Immature natural killer cell (primary cell): ENCODE measurements around the gene AGAP3. TPM values are rescaled to one million over a fixed set of nuclear protein-coding genes. Genes with fewer than 3 reads are reported as not detected.
A peak's percentile ranks its signal among the peaks of the same experiment; 100 is the strongest.

ENCODE experiments used
- DNase-seq, 3 donors: peaks; one replicate each; pipeline ENCODE4 v3.0.0; 2022; ENCODE audit warnings: mixed read lengths in 1 of 3
- H3K27ac Mint-ChIP-seq, 6 donors: one replicate each; pipeline ENCODE4 v1.8.0; 2020; ENCODE audit warnings: mixed read lengths in 6 of 6, mild to moderate bottlenecking in 5 of 6, inconsistent platforms in 4 of 6, moderate library complexity in 3 of 6
- H3K27me3 Mint-ChIP-seq, 3 donors: one replicate each; pipeline ENCODE4 v1.8.0; 2020 to 2021; ENCODE audit warnings: low read depth in 3 of 3, mild to moderate bottlenecking in 3 of 3, mixed read lengths in 3 of 3, moderate library complexity in 3 of 3, inconsistent platforms in 1 of 3
- H3K36me3 Mint-ChIP-seq, 3 donors: one replicate each; pipeline ENCODE4 v1.8.0; 2020; ENCODE audit warnings: mixed read lengths in 3 of 3, inconsistent platforms in 2 of 3, mild to moderate bottlenecking in 2 of 3
- H3K4me1 Mint-ChIP-seq, 2 donors: one replicate each; pipeline ENCODE4 v1.8.0; 2020; ENCODE audit warnings: inconsistent platforms in 2 of 2, mild to moderate bottlenecking in 2 of 2, mixed read lengths in 2 of 2, moderate library complexity in 1 of 2
- H3K4me3 Mint-ChIP-seq, 5 donors: one replicate each; pipeline ENCODE4 v1.8.0; 2020; ENCODE audit warnings: mild to moderate bottlenecking in 5 of 5, mixed read lengths in 5 of 5, inconsistent platforms in 3 of 5, moderate library complexity in 3 of 5
- H3K9me3 Mint-ChIP-seq, 6 donors: one replicate each; pipeline ENCODE4 v1.8.0; 2020; ENCODE audit warnings: mild to moderate bottlenecking in 6 of 6, mixed read lengths in 6 of 6, inconsistent platforms in 4 of 6, moderate library complexity in 3 of 6
- polyA plus RNA-seq, 3 donors: library from polyadenylated mRNA; unstranded; fragments of 300-500 nt; fragmentation: Illumina TruSeq; gene quantifications; one replicate each; pipeline ENCODE4 v1.2.3, GENCODE V29; 2021

The AGAP3 gene
- polyA plus RNA-seq, 3 donors from 2014 or later, result 2.8 to 6.3 (median 4.3) TPM

DNA sequence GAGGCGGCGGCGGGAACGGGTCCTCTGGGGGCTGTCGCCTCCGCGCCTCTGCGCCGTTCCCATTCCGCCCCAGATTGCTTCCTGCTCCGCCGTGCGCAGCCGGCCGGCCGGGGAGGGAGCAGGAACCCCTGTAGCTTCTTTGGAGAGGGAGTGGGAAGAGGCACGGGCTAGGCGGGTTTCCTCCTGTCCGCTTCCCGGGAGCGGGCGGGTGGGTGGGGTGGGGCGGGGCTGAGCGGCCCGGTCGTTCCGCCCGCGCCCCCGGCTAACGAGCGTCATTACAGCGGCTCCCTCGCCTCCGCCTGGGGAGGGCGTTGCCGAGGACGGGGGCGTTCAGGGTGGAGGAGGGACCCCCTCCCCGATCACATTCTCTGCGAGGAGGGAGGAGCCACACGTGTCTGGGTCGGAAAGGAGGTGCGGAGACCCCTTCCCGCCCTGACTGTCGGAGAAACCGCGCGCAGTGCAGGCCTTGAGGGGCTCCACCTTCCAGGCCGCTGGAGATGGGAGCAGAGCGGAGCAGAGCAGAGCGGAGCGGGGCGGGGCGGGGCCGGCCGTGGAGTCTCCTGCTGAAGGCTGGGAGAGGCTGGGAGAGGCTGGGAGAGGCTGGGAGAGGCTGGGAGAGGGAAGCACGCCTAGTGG lies 39.7 kb downstream of the AGAP3 start:
- Mint-ChIP-seq H3K9me3 (no peaks in the 10 kb centered on the region), H3K4me1 (no peaks in the 10 kb centered on the region), H3K27me3 (peaks cover 0 to 4% (median 2%) of the 10 kb centered on the region in 3 donors), H3K36me3 (peaks cover 4 to 16% (median 6%) of the 10 kb centered on the region in 3 donors), H3K4me3 (no peak overlapping the region), H3K27ac (no peak overlapping the region)
- no peak for DNase-seq

DNA sequence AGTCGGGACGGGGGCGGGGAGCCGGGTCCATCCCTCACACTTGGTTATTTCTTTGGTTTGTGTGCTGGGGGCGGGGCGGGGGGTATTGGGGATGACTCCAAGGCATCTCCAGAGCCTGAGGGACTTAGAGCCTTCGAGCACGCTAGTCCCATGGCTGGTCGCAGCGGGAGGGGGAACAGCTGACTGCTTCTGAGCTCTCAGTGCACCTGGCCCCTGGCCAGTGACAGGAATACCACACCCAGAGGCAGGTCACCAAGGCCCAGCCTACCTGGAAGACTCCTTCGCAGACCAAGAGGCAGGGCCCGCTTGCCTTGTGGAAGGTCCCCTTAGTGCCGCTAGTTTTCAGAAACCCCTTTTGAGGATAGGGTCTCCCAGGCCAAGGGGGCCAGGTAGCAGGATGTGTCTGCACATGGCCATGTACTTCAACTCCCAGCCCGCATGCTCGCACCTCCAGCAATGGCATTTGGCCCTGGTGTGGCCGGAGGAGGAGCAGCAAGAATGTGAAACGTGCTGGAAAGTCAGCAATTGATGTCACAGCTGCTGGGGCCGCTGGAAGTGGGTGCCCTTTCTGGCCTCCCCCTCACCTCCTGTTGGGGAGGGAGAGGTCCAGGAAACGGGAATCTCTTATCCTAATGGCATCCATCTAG lies 40.3 kb downstream of the AGAP3 start:
- no peaks in the 10 kb centered on the region for H3K9me3 Mint-ChIP-seq
- H3K4me3 Mint-ChIP-seq, result no peak overlapping the region
- no peak for DNase-seq
- peaks cover 1 to 13% (median 3%) of the 10 kb centered on the region in 3 donors for H3K36me3 Mint-ChIP-seq
- H3K27ac Mint-ChIP-seq, result no peak overlapping the region
- peaks cover 0 to 4% (median 2%) of the 10 kb centered on the region in 3 donors for H3K27me3 Mint-ChIP-seq
- no peaks in the 10 kb centered on the region for H3K4me1 Mint-ChIP-seq

DNA sequence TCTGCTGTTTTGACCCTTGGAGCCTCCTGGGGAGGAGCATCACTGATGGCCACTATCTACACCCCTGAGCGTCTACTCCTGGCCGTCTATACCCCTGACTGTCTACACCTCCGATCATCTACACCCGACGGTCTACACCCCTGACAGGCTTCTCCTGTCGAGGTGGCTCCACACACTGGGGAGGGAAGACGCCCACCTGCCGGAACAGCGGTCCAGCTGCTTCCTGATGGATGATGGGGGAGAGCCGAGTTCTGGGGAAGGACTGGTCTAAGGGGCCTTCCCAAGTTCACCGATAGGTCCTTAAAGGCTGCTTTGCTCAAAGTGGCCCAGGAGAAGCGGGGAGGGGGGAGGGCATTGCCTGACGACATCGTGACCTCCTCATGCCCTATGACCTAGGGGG lies 41.9 kb downstream of the AGAP3 start:
- peaks cover 2 to 5% (median 4%) of the 10 kb centered on the region in 3 donors for H3K27me3 Mint-ChIP-seq
- no peaks in the 10 kb centered on the region for H3K4me1 Mint-ChIP-seq
- no peaks in the 10 kb centered on the region for H3K9me3 Mint-ChIP-seq
- no peak overlapping the region for H3K27ac Mint-ChIP-seq
- no peak for DNase-seq
- peaks cover 0 to 12% (median 3%) of the 10 kb centered on the region in 3 donors for H3K36me3 Mint-ChIP-seq
- H3K4me3 Mint-ChIP-seq, result no peak overlapping the region

DNA sequence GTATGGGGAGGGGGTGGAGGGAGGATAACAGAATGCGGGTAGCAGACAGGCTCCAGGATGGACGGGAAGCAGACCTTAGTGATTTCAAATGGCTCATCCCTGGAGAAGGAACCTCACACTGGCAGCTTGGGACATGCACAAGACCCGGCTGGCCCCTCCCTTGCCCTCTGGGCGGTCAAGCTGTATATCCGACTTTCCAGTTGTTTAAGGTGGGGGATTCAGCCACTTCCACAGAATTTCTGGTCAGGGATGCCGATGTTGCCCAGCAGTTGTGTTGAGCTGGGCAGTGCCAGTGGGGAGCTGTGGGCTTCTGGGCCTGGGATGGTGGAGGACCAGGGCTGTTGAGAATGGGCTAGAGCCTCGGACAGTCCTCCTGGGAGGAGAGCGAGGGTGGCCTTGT lies 42.4 kb downstream of the AGAP3 start:
- H3K27ac Mint-ChIP-seq, result no peak overlapping the region
- no peak for DNase-seq
- no peaks in the 10 kb centered on the region for H3K4me1 Mint-ChIP-seq
- H3K4me3 Mint-ChIP-seq, result no peak overlapping the region
- peaks cover 0 to 4% (median 4%) of the 10 kb centered on the region in 3 donors for H3K27me3 Mint-ChIP-seq
- peaks cover 0 to 11% (median 3%) of the 10 kb centered on the region in 3 donors for H3K36me3 Mint-ChIP-seq
- H3K9me3 Mint-ChIP-seq, result no peaks in the 10 kb centered on the region

DNA sequence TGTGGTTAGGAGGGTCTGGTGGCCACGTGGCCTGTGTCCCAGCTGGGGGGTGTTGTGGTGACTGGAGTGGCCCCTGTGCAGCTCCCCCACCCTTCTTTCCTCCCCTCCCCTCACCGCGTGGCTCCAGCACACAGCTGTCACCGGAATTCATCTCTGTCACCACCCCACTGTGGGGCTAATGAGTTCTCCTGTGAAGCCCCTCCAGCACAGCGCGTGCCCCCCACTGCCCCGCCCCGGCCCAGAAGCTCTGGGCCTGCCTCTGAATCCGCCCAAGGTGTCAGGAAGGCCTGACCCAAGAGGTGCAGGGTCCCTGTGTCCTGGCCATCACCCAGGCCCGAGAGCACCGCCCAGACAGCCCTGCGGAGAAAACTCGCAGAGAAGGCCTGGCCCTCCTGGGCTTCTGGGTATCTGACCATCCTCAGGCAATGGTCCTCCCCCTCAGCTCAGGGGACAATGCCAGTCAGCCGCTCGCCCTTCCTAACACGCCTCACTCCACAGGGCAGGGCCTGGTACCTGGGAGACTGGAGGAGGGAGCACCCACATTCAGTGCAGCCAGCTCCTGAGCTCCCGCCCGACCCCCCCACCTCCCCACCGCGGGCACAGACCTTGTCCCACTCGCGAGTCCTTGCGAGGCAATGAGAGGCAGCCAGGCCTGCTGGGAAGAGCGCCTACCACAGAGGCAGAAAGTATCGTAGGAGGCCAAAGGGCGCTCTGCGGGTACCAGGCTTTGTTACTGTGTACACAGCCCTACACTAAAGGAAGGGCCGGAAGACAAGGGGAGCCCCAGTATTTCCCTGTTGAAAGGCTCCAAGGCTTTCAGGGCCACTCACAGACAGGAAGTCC lies 43.1 kb downstream of the AGAP3 start:
- H3K27me3 Mint-ChIP-seq, result peaks cover 0 to 4% (median 4%) of the 10 kb centered on the region in 3 donors
- no peak for DNase-seq
- no peaks in the 10 kb centered on the region for H3K9me3 Mint-ChIP-seq
- H3K36me3 Mint-ChIP-seq, result peaks cover 0 to 5% (median 3%) of the 10 kb centered on the region in 3 donors
- H3K4me3 Mint-ChIP-seq, result no peak overlapping the region
- H3K4me1 Mint-ChIP-seq, result no peaks in the 10 kb centered on the region
- no peak overlapping the region for H3K27ac Mint-ChIP-seq

DNA sequence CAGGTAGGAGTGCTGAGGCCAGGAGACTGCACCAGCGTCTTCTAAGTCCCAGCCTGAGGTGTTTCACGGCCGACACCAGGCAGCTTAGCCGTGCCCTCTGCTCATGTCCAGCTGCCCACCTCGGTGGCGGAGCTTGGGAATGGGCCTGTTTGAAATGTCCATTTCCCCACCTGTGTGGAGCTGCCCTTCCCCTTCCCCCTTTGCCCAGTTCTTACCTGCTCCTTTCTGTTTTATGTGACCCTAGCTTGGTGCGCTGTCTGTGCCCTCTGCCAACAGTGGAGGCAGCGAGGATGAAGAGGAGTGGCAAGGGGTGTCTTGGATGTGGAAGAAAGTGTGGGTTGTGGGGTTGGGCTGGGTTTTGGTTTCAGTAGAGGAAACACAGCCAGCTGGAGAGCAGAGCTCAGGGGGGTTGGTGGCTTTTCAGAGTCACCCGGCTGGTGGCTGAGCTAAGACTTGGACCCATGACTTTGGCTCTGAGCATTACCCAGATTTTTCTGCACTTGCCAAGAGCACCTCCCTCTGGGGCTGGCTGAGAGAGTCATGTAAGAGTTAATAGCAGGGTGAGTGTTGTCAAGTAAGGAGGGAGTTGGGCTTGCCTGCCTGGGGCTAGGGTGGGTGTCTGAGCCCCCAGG lies 43.8 kb downstream of the AGAP3 start:
- Mint-ChIP-seq H3K27ac (no peak overlapping the region), H3K9me3 (no peaks in the 10 kb centered on the region), H3K36me3 (peaks cover 0 to 3% (median 3%) of the 10 kb centered on the region in 3 donors), H3K4me3 (no peak overlapping the region), H3K27me3 (peaks cover 0 to 4% (median 4%) of the 10 kb centered on the region in 3 donors), H3K4me1 (no peaks in the 10 kb centered on the region)
- DNase-seq, result no peak

DNA sequence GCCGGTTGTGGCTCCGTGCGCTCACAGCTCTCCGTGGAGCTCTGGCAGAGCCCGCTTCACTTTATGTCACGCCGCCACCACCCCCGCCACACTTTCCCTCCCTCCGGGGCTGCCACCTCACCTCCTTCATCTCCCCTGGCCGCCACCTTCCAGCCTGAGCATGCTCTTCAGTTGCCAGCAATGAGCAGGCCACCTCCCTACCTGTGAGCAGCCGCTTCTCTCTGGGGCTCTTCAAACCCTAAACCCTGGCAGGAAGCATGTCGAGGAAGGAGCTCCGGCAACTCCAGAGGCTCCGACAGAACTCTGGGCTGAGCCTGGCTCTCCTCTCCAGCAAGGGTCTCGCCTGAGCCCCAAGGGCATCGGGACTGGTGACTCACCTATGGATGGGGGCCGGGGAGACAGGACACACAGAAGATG lies 44.5 kb downstream of the AGAP3 start:
- no peaks in the 10 kb centered on the region for H3K4me1 Mint-ChIP-seq
- peaks cover 0 to 3% (median 3%) of the 10 kb centered on the region in 3 donors for H3K36me3 Mint-ChIP-seq
- no peak overlapping the region for H3K4me3 Mint-ChIP-seq

DNA sequence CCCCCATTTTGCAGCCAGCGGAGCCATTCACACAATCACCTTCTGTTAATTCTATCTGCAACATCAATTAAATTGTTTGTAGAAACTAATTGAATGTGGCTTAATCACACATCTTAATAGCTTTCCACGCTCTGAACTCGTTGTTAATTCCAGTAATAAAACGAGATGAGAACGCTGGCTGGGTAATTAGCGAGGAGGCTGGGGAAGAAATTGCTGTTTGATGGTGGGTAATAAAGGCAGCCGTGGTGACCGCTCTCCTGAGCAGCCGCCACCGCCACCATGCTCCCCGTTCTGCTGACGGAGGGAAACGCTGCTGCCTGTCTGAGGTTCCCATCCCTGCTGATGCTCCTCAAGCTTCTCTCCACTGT lies 44.9 kb downstream of the AGAP3 start:
- Mint-ChIP-seq H3K36me3 (peaks cover 0 to 3% (median 3%) of the 10 kb centered on the region in 3 donors), H3K4me3 (no peak overlapping the region), H3K4me1 (no peaks in the 10 kb centered on the region), H3K9me3 (no peaks in the 10 kb centered on the region), H3K27me3 (peaks cover 0 to 4% (median 4%) of the 10 kb centered on the region in 3 donors), H3K27ac (no peak overlapping the region)
- DNase-seq, result no peak

More for the DNA sequence above, 44.5 kb downstream of the AGAP3 start:
- Mint-ChIP-seq H3K27ac (no peak overlapping the region), H3K9me3 (no peaks in the 10 kb centered on the region), H3K27me3 (peaks cover 0 to 4% (median 4%) of the 10 kb centered on the region in 3 donors)
- no peak for DNase-seq

DNA sequence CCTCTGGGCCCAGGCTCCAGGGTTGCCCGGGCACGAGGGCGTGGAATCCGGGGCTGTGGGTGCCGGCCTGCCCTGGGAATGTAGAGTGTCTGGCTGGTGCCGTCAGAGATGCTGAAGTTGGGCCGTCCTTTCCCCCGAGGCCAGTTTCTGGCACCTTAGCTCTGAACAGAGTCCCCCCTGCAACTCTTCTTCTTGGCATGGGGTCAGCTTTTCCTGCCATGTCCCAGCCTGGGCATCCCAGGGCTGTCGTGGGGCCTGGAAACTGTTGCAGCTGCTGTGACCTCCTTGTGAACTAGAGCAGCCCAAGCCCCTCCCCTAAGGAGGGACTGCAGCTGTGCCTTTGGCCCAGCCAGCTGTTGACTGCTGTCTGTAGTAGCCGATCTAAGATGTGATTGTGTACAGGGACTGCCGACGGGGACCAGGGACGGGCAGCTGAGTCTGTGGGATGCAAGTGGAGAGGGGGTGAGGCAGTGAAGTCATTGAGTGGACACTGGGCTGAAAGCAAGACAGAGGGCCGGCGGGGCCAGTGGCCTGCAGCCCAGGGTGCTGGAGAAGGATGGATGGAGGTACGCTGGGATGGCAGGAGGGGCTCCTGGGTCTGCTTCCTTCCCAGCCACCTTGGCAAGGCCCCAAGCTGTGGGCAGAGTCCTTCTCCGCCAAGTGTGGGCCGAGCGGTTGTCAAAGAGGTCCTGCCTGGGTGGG lies 45.5 kb downstream of the AGAP3 start:
- Mint-ChIP-seq H3K36me3 (peaks cover 0 to 3% (median 3%) of the 10 kb centered on the region in 3 donors), H3K27ac (no peak overlapping the region), H3K4me1 (no peaks in the 10 kb centered on the region), H3K27me3 (peaks cover 0 to 4% (median 4%) of the 10 kb centered on the region in 3 donors), H3K9me3 (no peaks in the 10 kb centered on the region), H3K4me3 (no peak overlapping the region)
- DNase-seq, result no peak

DNA sequence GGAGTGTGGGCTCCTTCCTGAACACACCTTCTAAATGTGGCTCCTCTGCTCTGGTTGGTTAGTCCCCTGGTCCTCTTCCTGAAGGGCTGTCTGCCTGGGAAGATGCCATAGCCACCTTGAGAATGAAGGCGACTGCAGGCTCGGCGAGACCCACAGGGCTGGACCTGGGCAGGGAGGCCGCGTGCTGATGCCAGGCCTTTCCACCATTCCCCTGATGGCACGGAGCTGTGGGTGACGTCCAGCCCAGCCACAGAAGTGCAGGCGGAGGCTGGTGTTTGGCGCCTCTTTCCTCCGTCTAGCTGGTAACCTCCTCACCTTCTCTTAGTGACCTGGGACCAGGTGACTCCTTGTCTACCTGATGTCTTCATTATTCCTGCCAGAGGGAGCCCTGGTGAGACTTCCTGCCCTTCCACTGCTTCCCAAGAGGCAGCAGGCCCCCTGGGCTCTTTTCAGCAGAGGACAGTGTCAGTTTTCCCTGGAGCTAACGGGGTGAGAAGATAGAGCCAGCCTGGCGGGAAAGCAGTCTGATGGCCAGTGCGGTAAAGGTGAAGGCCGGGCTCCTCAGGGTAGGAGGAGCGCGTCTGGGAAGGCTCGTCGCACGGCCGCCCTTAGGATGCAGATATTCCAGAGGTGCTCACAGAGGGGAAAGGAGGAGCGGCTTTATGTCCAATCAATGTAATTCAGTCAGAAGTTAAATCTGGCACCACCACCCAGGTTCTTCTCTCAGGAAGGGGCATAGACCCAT lies 46.4 kb downstream of the AGAP3 start:
- peaks cover 0 to 4% (median 4%) of the 10 kb centered on the region in 3 donors for H3K27me3 Mint-ChIP-seq
- peak overlapping the region in 1 of 6 donors; percentile 15 for H3K27ac Mint-ChIP-seq
- H3K4me1 Mint-ChIP-seq, result no peaks in the 10 kb centered on the region
- H3K36me3 Mint-ChIP-seq, result peaks cover 0 to 3% (median 3%) of the 10 kb centered on the region in 3 donors
- no peak for DNase-seq
- no peaks in the 10 kb centered on the region for H3K9me3 Mint-ChIP-seq
- H3K4me3 Mint-ChIP-seq, result no peak overlapping the region

DNA sequence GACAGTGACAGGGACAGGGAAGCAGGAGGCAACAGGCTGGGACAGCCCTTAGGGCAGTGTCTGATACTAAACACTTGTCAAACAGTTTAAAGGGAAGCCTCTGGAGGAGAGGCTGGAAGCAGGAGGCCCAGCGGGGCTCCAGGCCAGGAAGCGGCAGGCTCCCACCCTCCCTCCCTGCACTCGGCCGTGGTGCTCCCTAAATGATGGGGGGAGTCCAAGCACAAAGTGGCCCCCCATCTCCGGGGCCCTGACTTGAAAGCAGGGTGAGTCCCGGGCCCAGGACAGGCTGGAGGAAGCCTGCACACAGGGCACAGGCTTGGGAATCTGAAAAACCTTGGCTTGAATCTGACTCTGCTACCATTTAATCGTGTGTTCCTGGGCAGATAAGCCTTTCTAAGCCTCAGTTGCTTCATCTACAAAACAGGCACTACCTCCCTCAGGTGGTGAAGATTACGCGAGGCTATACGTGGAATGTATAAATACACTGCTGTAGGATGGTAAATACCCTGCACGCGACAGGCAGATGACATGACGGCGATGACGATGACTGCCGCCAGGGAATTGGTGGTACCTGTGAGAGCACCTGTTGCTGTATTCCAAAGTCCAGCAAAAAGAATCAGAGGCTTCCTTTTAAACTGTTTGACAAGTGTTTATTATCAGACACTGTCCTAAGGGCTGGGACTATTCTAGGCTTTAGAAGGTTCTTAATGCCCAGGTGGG lies 47.2 kb downstream of the AGAP3 start:
- H3K9me3 Mint-ChIP-seq, result no peaks in the 10 kb centered on the region
- H3K4me3 Mint-ChIP-seq, result no peak overlapping the region
- H3K4me1 Mint-ChIP-seq, result no peaks in the 10 kb centered on the region
- H3K27ac Mint-ChIP-seq, result peak overlapping the region in 1 of 6 donors; percentile 15
- H3K27me3 Mint-ChIP-seq, result peaks cover 0 to 4% (median 4%) of the 10 kb centered on the region in 3 donors
- peaks cover 0 to 3% (median 3%) of the 10 kb centered on the region in 3 donors for H3K36me3 Mint-ChIP-seq
- DNase-seq, result no peak
